NCI-H1436 treated with DMSO at 0.1 percent for 48 hours (cell line): ENCODE data around the gene CSPG4.

Experiments
- DNase-seq: peaks from one replicate; lab custom pipeline; 2025; lab: John Stamatoyannopoulos, UW

CSPG4 gene

GRCh38 chr15:75669191-75669878, 43.3 kb downstream of the CSPG4 start:
- DNase-seq, result no peak

- DNase-seq, result no peak
These were observed 45.7 kb downstream of the CSPG4 start for GRCh38 chr15:75666823-75667501.

GRCh38 chr15:75663931-75664421, 48.7 kb downstream of the CSPG4 start:
- DNase-seq, result no peak

DNA sequence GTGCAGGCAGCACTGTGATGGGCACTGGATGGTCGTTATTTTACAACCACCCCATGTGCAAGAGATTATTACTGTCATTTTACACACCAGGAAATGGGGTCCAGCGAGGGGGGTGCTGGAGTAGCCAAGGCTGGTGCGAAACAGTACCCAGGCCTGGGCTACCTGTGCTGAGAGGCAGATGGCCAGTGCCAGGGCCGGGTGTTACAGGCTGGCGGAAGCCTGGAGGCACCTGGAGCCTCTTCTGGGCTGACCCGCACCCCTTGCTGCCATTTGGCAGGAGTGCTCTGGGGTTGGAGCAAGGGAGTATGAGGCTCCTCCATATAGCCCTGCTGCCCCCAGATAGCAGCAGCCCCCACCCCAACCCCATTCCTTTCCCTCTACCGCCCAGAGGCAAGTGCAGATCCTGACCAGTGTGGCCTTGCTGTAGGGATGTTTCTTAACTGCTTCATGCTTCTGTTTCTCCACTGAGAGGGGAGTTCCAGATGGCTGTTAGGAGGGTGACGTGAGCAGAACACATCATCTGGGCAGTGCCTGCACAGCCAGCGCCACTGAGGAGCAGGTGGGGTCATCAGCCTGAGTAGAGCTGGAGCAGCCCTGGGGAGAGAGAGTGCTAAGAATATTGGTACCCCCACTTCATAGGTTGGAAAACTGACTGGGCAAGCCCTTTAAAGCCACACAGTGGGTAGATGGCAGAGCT, 49.7 kb downstream of the CSPG4 start:
- DNase-seq, result no peak

DNA sequence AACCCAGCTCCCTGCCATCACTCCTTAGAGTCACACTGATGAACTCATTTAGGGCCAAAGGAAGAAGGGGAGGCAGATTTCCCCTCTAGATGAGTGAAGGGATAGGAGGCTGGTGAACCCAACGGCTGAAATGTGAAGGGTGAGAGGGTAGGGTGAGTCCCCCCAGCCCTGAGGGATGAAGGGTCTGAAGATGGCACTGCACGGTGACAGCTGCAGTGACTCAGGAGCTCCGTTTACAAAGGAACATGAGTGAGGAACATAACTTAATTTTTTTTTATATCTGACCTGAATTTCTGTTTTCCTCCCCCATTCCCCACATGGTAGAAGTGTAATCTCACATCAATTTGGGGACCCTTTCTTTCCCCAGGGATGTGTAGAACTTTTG, 50.9 kb downstream of the CSPG4 start:
- DNase-seq, result no peak

- no peak for DNase-seq
These were observed 51.4 kb downstream of the CSPG4 start for GRCh38 chr15:75661100-75661755.

- no peak for DNase-seq
These were observed 52.6 kb downstream of the CSPG4 start for GRCh38 chr15:75659928-75660645.

DNA sequence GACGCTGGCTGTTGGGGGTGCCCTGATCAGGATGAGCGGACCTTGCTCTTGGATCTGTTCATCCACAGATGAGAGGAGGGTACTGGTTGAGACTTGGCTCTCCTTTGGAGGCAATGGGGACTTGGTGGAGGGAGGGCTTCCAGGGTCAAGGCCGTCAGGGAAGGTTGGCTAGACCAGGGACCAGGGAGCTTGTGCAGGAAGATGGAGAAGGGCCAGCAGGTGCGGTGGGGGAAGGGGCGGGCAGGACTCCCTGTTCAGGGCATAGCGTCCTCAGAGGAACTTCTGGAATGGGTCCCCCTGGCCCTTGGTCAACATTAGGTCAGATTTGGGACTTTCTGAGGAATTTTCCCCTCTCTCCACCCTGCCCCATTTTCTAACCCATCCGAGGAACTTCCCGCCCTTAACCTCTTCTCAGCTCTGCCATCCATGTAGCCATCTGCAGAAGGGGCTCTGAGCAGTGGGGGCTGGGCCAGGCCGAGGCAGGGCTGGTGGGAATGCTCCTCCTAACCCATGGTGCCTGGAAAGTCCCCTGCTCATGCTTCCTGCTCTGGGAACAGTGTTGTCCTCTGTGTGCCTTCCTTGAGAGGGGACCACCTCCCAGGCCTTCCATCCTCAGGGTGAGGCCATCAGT, 53.4 kb downstream of the CSPG4 start:
- DNase-seq, result no peak

GRCh38 chr15:75656813-75657212, 55.8 kb downstream of the CSPG4 start:
- DNase-seq, result no peak

DNA sequence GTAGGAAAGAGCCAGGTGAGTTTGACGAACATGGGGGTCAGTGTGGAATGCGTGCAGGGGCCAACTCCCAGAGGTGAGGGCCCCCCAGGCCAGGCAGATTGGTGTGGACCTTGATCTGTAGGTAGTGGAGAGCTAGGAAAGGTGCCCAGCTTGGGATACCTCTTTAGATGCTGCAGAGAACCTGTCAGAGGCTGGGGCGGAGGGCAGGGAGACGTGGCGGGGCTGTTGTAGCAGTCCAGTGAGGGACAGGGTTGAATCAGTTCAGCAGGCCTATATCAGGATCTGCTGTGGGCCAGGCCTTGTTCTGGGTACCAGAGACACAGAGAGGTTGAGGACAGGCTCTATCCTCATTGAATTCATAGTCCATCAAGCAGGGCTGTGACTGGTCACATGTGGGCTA, 56.3 kb downstream of the CSPG4 start:
- no peak for DNase-seq

GRCh38 chr15:75655931-75656330, 56.7 kb downstream of the CSPG4 start:
- no peak for DNase-seq

DNA sequence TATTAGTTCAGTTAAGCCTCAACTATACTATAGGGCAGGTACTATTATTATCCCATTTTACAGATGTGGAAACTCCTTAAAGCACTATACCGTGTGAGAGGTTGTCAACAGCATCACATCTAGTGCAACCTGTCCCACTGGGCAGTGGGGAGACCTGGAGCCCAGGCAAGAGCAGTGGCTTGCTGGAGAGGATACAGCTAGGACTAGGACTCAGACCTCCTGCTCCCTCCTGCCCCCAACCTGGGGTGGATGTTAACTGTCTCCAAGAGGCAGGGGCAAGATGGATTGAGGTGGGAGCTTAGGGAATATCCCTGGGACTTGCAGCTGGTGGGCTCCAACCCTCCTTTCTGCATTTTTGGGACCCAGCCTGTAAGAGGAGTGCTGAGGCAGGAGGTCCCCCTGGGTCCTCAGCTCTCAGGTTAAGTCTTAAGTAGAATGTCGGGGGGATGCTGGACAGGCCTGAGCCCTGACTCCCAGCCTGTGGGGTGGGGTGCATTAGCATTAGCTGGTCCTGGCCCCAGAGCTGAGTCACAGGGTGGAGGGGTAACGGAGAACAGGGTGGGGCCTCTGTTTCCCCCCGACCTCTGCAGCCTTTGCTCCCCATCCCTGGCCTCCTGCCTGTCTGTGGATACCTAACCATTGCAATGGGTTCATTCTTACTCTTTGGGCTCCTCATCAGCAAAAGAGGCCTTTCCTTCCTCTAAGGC, 58.3 kb downstream of the CSPG4 start:
- DNase-seq, result no peak

- DNase-seq, result no peak
These were observed 59.2 kb downstream of the CSPG4 start for GRCh38 chr15:75653347-75653913.

- DNase-seq, result no peak
These were observed 60.7 kb downstream of the CSPG4 start for GRCh38 chr15:75651810-75652543.

GRCh38 chr15:75650908-75651809, 61.5 kb downstream of the CSPG4 start:
- DNase-seq, result no peak

DNA sequence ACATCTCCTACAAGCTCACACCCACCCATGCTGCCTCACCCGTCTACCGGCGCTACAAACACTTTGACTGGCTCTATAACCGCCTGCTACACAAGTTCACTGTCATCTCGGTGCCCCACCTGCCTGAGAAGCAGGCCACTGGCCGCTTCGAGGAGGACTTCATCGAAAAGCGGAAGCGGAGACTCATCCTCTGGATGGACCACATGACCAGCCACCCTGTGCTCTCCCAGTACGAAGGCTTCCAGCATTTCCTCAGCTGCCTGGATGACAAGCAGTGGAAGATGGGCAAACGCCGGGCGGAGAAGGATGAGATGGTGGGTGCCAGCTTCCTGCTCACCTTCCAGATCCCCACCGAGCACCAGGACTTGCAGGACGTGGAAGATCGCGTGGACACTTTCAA, 62.8 kb downstream of the CSPG4 start:
- DNase-seq, result no peak

GRCh38 chr15:75649045-75649761, 63.4 kb downstream of the CSPG4 start:
- no peak for DNase-seq
